Stimulated activated CD4-positive, alpha-beta T cell treated with anti-CD3 and anti-CD28 coated beads, TNF-alpha, amount 100 ng/mL, for 48 hours (primary cell): ENCODE results near the gene CKMT2.
"Not testable (repeated sequence)": the region's sequence is repeated elsewhere in the genome, so short reads cannot be mapped to it uniquely, and the experiment has no call there.

ENCODE experiments used
- DNase-seq, 3 donors: peaks; one replicate each; pipeline ENCODE4 v3.0.0-alpha.2; 2020; ENCODE audit warnings: low read depth in 3 of 3

The CKMT2 gene

GRCh38 chr5:81251922-81252321 is 18.8 kb downstream of the CKMT2 start:
- DNase-seq: no peak

- DNase-seq: no peak
These were observed 19.8 kb downstream of the CKMT2 start for GRCh38 chr5:81252904-81253303.

- DNase-seq: no peak
These were observed 20.8 kb downstream of the CKMT2 start for GRCh38 chr5:81253875-81254274.

- no peak for DNase-seq
These were observed 21.9 kb downstream of the CKMT2 start for GRCh38 chr5:81254886-81255559.

GRCh38 chr5:81256766-81257165 is 23.6 kb downstream of the CKMT2 start:
- no peak for DNase-seq

GRCh38 chr5:81262796-81263195 is 29.7 kb downstream of the CKMT2 start:
- not testable (repeated sequence) for DNase-seq

- DNase-seq: no peak
These were observed 32.0 kb downstream of the CKMT2 start for GRCh38 chr5:81265101-81265500.

- no peak for DNase-seq
These were observed 35.5 kb downstream of the CKMT2 start for GRCh38 chr5:81268521-81269196.

- DNase-seq: no peak
These were observed 36.8 kb downstream of the CKMT2 start for GRCh38 chr5:81269751-81270393.

GRCh38 chr5:81270394-81271027 is 37.4 kb downstream of the CKMT2 start:
- not testable (repeated sequence) for DNase-seq

GRCh38 chr5:81283976-81284375 is 50.9 kb downstream of the CKMT2 start:
- no peak for DNase-seq

GRCh38 chr5:81286059-81286617 is 53.0 kb downstream of the CKMT2 start:
- DNase-seq: no peak

- no peak for DNase-seq
These were observed 54.9 kb downstream of the CKMT2 start for GRCh38 chr5:81288021-81288433.

GRCh38 chr5:81290146-81290545 is 57.0 kb downstream of the CKMT2 start:
- DNase-seq: no peak

- no peak for DNase-seq
These were observed 59.0 kb downstream of the CKMT2 start for GRCh38 chr5:81292130-81292529.

- not testable (repeated sequence) for DNase-seq
These were observed 60.9 kb downstream of the CKMT2 start for GRCh38 chr5:81294021-81294420.

GRCh38 chr5:81297531-81297930 is 64.4 kb downstream of the CKMT2 start:
- DNase-seq: no peak

- DNase-seq: no peak
These were observed 67.8 kb downstream of the CKMT2 start for GRCh38 chr5:81300921-81301270.

GRCh38 chr5:81301271-81302015 is 68.3 kb downstream of the CKMT2 start, which contains the start of gene ZCCHC9:
TSS of gene ZCCHC9 (plus strand) at chr5:81301587. CDS start at chr5:81304758, 3,171 bp downstream.
- peak; percentile 85 to 90 (median 87) for DNase-seq

- DNase-seq: no peak
These were observed 69.5 kb downstream of the CKMT2 start for GRCh38 chr5:81302596-81302995.

- no peak for DNase-seq
These were observed 70.4 kb downstream of the CKMT2 start for GRCh38 chr5:81303563-81303962.
